GM12878 (cell line): ENCODE results near the gene LGALS9. TPM values are rescaled to one million over a fixed set of nuclear protein-coding genes. Genes with fewer than 3 reads are reported as not detected.

ENCODE experiments used
- ATAC-seq: fragments of 200-7000 bp; cut with Tn5 transposase; 3 replicates; pipeline ENCODE4 v1.9.1; 2020; ENCODE audit warnings: mild to moderate bottlenecking, moderate library complexity
- BruUV-seq: library from RNA; stranded (reverse); fragments of 400-500 nt; replicated peaks from 2 replicates; lab custom pipeline; 2021; lab: Mats Ljungman, UMichigan
- CTCF ChIA-PET: fragments of 300-600 bp; sonication (Branson Sonifier 250); formaldehyde crosslinking; extraction: SDS; loops from one replicate; lab custom pipeline; 2021; ENCODE audit warnings: inconsistent platforms; lab: Yijun Ruan, JAX
- POLR2A ChIA-PET: fragments of 350-600 bp; formaldehyde crosslinking; extraction: SDS; loops from one replicate; lab custom pipeline; 2021; ENCODE audit warnings: inconsistent platforms; lab: Charles Lee
- RAD21 ChIA-PET: fragments of 300-600 bp; sonication (Branson Sonifier 250); formaldehyde crosslinking; loops from one replicate; lab custom pipeline; 2023; ENCODE audit warnings: antibody characterized with exemption; ENCODE audit not compliant: unreplicated experiment; lab: Charles Lee
- SMC1A ChIA-PET: fragments of 300-600 bp; sonication (Branson Sonifier 250); formaldehyde crosslinking; loops from one replicate; lab custom pipeline; 2023; ENCODE audit not compliant: unreplicated experiment, uncharacterized antibody; lab: Charles Lee
- DNase-seq: peaks from one replicate; pipeline ENCODE4 v3.0.0-alpha.2; 2011; ENCODE audit warnings: low read depth, low spot score
- FAIRE-seq: peaks from 3 replicates; lab custom pipeline; 2011; peaks lifted over from hg19 to GRCh38; lab: Jason Lieb, UNC
- H2AFZ ChIP-seq: 2 replicates; pipeline ENCODE4 v1.6.0; 2011; ENCODE audit warnings: low read depth, low read length, control low read depth; ENCODE audit not compliant: control insufficient read depth
- H3K27ac ChIP-seq: 2 replicates; pipeline ENCODE4 v1.5.1; 2011; ENCODE audit warnings: control low read depth; ENCODE audit not compliant: control insufficient read depth, insufficient read depth
- H3K27me3 ChIP-seq, 2 experiments: replicated peaks in 1 of 2; 2 replicates each; pipeline versions ENCODE4 v1.6.0 to v1.6.1; 2011; ENCODE audit warnings: low read length in 1 of 2; ENCODE audit not compliant: control insufficient read depth in 2 of 2, insufficient read depth in 2 of 2
- H3K36me3 ChIP-seq, 2 experiments: 2 replicates each; pipeline ENCODE4 v1.5.1; 2011; ENCODE audit warnings: low read length in 1 of 2; ENCODE audit not compliant: control insufficient read depth in 2 of 2, insufficient read depth in 2 of 2
- H3K4me1 ChIP-seq: 2 replicates; pipeline ENCODE4 v1.6.1; 2011; ENCODE audit warnings: mild to moderate bottlenecking, low read length, moderate library complexity, mixed read lengths; ENCODE audit not compliant: control insufficient read depth, insufficient read depth
- H3K4me2 ChIP-seq: 2 replicates; pipeline ENCODE4 v1.6.0; 2011; ENCODE audit warnings: control low read depth; ENCODE audit not compliant: control insufficient read depth, insufficient read depth
- H3K4me3 ChIP-seq: fragments of 200-600 bp; sonication (generic); 2 replicates; pipeline ENCODE4 v1.5.1; 2016
- H3K79me2 ChIP-seq: 2 replicates; pipeline ENCODE4 v1.6.0; 2011; ENCODE audit warnings: low read length; ENCODE audit not compliant: control insufficient read depth, insufficient read depth
- H3K9ac ChIP-seq: 2 replicates; pipeline ENCODE4 v1.8.0; 2011; ENCODE audit warnings: low read length, control low read depth, mixed read lengths; ENCODE audit not compliant: control insufficient read depth, insufficient read depth
- H3K9me3 ChIP-seq: replicated peaks from 3 replicates; pipeline ENCODE4 v1.5.1; 2011; ENCODE audit warnings: mild to moderate bottlenecking, low read length; ENCODE audit not compliant: control insufficient read depth, insufficient read depth
- H4K20me1 ChIP-seq: 2 replicates; pipeline ENCODE4 v1.6.0; 2011; ENCODE audit not compliant: control insufficient read depth, insufficient read depth
- HCFC1 ChIP-seq: fragments of 150-350 bp; IDR thresholded peaks from 2 replicates; pipeline ENCODE4 v1.6.1; 2014; ENCODE audit warnings: low read length
- IKZF1 ChIP-seq: fragments of 450-650 bp; conservative IDR thresholded peaks from 2 replicates; pipeline ENCODE4 v1.6.1; 2017; ENCODE audit warnings: antibody characterized with exemption, mild to moderate bottlenecking
- IKZF2 ChIP-seq, 2 experiments: fragments of 450-650 bp; IDR thresholded peaks; 2 replicates each; pipeline ENCODE4 v1.6.1; 2017; ENCODE audit warnings: mild to moderate bottlenecking in 2 of 2, moderate library complexity in 2 of 2
- MYC ChIP-seq: IDR thresholded peaks from 2 replicates; pipeline ENCODE4 v1.6.1; 2011; ENCODE audit warnings: mild to moderate bottlenecking, low read length, moderate library complexity, inconsistent platforms; ENCODE audit not compliant: insufficient read depth, insufficient replicate concordance, insufficient read length, severe bottlenecking
- POLR2A ChIP-seq: IDR thresholded peaks from 2 replicates; pipeline ENCODE4 v1.6.1; 2011; ENCODE audit warnings: low read depth, mild to moderate bottlenecking, low read length
- RCOR1 ChIP-seq: conservative IDR thresholded peaks from 2 replicates; pipeline ENCODE4 v1.6.1; 2012; ENCODE audit warnings: low read depth, low read length, improper control_type of control experiment
- RELB ChIP-seq: fragments of 450-650 bp; IDR thresholded peaks from 2 replicates; pipeline ENCODE4 v1.6.1; 2017; ENCODE audit warnings: low read depth, mild to moderate bottlenecking, moderate library complexity
- REST ChIP-seq: IDR thresholded peaks from 2 replicates; pipeline ENCODE4 v1.6.1; 2012; ENCODE audit warnings: mild to moderate bottlenecking, low read depth, low read length
- SMARCA5 ChIP-seq: fragments of 450-650 bp; IDR thresholded peaks from 2 replicates; pipeline ENCODE4 v1.6.1; 2017; ENCODE audit warnings: mild to moderate bottlenecking
- SPI1 ChIP-seq: IDR thresholded peaks from 2 replicates; pipeline ENCODE4 v1.6.1; 2011; ENCODE audit warnings: low read depth, mild to moderate bottlenecking, low read length, moderate library complexity, borderline replicate concordance; ENCODE audit not compliant: insufficient read depth
- SREBF1 ChIP-seq: IDR thresholded peaks from 2 replicates; pipeline ENCODE4 v1.6.1; 2012; ENCODE audit warnings: mild to moderate bottlenecking, low read length
- TCF12 ChIP-seq: IDR thresholded peaks from 2 replicates; pipeline ENCODE4 v1.6.1; 2011; ENCODE audit warnings: low read depth, mild to moderate bottlenecking, low read length
- WGBS: methylation state at CpG from one replicate; pipeline ENCODE4 v1.1.6; 2016; ENCODE audit warnings: low lambda C conversion rate; ENCODE audit not compliant: insufficient replicate concordance, insufficient coverage; ENCODE audit errors: missing lambda C conversion rate; 5-methylcytosine and 5-hydroxymethylcytosine counted together
- in situ Hi-C: fragments of 300-500 bp; cut with MboI; formaldehyde crosslinking; loops from 9 replicates; pipeline ENCODE4 v1.14.3; 2018; ENCODE audit warnings: mixed read lengths
- intact Hi-C: fragments of 100-400 bp; cut with micrococcal nuclease; formaldehyde crosslinking; loops from one replicate; pipeline ENCODE4 v1.14.2; 2022; ENCODE audit not compliant: unreplicated experiment
- polyA plus RNA-seq, 11 experiments: library from polyadenylated mRNA; depleted of rRNA in 4 of 11; unstranded in 6 of 11; stranded (reverse) in 5 of 11; fragments of >200 nt; fragmentation: Nextera tagmentation in 4 of 11; fragmentation: Illumina TruSeq in 1 of 11; extraction: Ambion mirVana in 4 of 11; extraction: Trizol in 1 of 11; gene quantifications; 1 replicate in 1 of 11; 2 replicates in 10 of 11; pipeline versions ENCODE4 v1.2.1 to v1.2.3, GENCODE V29; 2011 to 2016; ENCODE audit warnings: inconsistent platforms in 2 of 11, missing spikeins in 2 of 11, low read depth in 1 of 11
- total RNA-seq, 4 experiments: library from RNA; depleted of rRNA in 3 of 4; stranded (reverse); fragments of >200 nt in 3 of 4; fragmentation: Illumina TruSeq in 1 of 4; extraction: Trizol in 1 of 4; gene quantifications; 2 replicates each; pipeline versions ENCODE4 v1.2.1 to v1.2.3, GENCODE V29; 2013 to 2021
- TF ChIP-seq, protein P1 (sequence below): IDR thresholded peaks from 2 replicates; pipeline ENCODE4 v1.6.1; 2012; ENCODE audit warnings: improper control_type of control experiment, low read depth, low read length; ENCODE audit not compliant: insufficient replicate concordance

LGALS9 gene
- total and polyA plus RNA-seq, 10 of the 15 experiments (the other 5 are each of a cell fraction or from before 2014, with no cell fraction given), result 22.5 to 294 (median 155) TPM

DNA sequence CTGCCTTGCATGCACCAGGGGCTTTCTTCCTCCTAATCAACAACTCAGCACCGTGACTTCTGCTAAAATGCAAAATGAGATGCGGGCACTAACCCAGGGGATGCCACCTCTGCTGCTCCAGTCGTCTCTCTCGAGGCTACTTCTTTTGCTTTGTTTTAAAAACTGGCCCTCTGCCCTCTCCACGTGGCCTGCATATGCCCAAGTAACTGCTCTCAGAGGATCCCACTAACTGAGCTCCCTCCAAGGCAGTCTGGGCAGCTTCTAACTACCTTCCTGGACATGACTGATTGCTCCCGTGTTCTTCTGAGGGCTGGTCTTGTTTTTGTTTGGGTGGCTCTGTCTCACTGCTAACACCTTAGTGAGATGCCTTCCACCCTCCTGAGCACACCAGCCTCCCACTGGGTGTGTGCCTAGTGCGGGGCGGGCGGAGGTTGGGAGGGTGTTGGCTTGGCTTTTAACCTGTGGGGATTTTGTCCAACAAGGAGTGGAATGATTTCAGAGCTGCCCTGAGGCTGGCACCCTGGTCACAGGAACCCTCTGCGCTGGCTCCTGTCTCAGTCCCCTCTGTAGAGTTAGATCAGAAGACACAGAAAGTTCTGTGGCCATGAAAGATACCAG is 8.9 kb upstream of the LGALS9 start (continued):
- no peak for TF ChIP-seq REST

- RAD21 ChIA-PET, result no interaction called here
- no peak for FAIRE-seq
- TF ChIP-seq SREBF1 (no peak), SPI1 (no peak), SMARCA5 (no peak), MYC (no peak), RELB (no peak), HCFC1 (no peak), TCF12 (no peak), RCOR1 (no peak), IKZF1 (no peak), POLR2A (no peak), IKZF2 (IDR thresholded peaks at IDR 0.05) (no peak)
- TF ChIP-seq, protein P1, sequence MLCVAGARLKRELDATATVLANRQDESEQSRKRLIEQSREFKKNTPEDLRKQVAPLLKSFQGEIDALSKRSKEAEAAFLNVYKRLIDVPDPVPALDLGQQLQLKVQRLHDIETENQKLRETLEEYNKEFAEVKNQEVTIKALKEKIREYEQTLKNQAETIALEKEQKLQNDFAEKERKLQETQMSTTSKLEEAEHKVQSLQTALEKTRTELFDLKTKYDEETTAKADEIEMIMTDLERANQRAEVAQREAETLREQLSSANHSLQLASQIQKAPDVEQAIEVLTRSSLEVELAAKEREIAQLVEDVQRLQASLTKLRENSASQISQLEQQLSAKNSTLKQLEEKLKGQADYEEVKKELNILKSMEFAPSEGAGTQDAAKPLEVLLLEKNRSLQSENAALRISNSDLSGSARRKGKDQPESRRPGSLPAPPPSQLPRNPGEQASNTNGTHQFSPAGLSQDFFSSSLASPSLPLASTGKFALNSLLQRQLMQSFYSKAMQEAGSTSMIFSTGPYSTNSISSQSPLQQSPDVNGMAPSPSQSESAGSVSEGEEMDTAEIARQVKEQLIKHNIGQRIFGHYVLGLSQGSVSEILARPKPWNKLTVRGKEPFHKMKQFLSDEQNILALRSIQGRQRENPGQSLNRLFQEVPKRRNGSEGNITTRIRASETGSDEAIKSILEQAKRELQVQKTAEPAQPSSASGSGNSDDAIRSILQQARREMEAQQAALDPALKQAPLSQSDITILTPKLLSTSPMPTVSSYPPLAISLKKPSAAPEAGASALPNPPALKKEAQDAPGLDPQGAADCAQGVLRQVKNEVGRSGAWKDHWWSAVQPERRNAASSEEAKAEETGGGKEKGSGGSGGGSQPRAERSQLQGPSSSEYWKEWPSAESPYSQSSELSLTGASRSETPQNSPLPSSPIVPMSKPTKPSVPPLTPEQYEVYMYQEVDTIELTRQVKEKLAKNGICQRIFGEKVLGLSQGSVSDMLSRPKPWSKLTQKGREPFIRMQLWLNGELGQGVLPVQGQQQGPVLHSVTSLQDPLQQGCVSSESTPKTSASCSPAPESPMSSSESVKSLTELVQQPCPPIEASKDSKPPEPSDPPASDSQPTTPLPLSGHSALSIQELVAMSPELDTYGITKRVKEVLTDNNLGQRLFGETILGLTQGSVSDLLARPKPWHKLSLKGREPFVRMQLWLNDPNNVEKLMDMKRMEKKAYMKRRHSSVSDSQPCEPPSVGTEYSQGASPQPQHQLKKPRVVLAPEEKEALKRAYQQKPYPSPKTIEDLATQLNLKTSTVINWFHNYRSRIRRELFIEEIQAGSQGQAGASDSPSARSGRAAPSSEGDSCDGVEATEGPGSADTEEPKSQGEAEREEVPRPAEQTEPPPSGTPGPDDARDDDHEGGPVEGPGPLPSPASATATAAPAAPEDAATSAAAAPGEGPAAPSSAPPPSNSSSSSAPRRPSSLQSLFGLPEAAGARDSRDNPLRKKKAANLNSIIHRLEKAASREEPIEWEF, result no peak
Measured at GRCh38 chr17:27622986-27623385, 8.0 kb upstream of the LGALS9 start.

More at GRCh38 chr17:27622986-27623385, 8.0 kb upstream of the LGALS9 start:
- CTCF ChIA-PET, result interaction anchor here (0.6 to 1.1 kb wide), 4 partner anchors 13 to 190 kb away, joined by 3 read pairs; no protein-coding TSS in a partner anchor
- H2AFZ ChIP-seq, result no peak overlapping the region
- in situ Hi-C loops, result no loop called here
- no peak overlapping the region for H3K4me2 ChIP-seq
- no peaks in the 10 kb centered on the region for H3K4me1 ChIP-seq
- DNase-seq (no peak), ATAC-seq (no peak)
- intact Hi-C loops, result no loop called here
- 97% methylated on average over 4 of the region's 4 CpGs for WGBS
- H3K27ac ChIP-seq, result no peak overlapping the region
- H3K79me2 ChIP-seq, result no peaks in the 10 kb centered on the region
- H3K27me3 ChIP-seq, result no peaks in the 10 kb centered on the region
- H3K4me3 ChIP-seq, result no peak overlapping the region
- POLR2A ChIA-PET, result no interaction called here
- H3K36me3 ChIP-seq, result peaks cover 15 to 35% of the 10 kb centered on the region in 2 experiments
- no peaks in the 10 kb centered on the region; the same call in 2 of the 3 replicates for H3K9me3 ChIP-seq
- no TSS peak for BruUV-seq
- H4K20me1 ChIP-seq, result no peaks in the 10 kb centered on the region
- no peak overlapping the region for H3K9ac ChIP-seq
- SMC1A ChIA-PET, result no interaction called here
